ENCODE measurements around the gene IQGAP2.
"Not testable (repeated sequence)": the region's sequence is repeated elsewhere in the genome, so short reads cannot be mapped to it uniquely, and the experiment has no call there.

Gene IQGAP2

GRCh38 chr5:76672242-76672641, 269.2 kb downstream of the IQGAP2 start:
- DNase-seq, result no peak

- no peak for DNase-seq
Measured at GRCh38 chr5:76673125-76673524, 270.0 kb downstream of the IQGAP2 start.

GRCh38 chr5:76674330-76675066, 271.4 kb downstream of the IQGAP2 start:
- DNase-seq, result no peak

- DNase-seq, result no peak
Measured at GRCh38 chr5:76675364-76675763, 272.3 kb downstream of the IQGAP2 start.

- no peak for DNase-seq
Measured at GRCh38 chr5:76677849-76678472, 274.9 kb downstream of the IQGAP2 start.

GRCh38 chr5:76679231-76679630, 276.1 kb downstream of the IQGAP2 start:
- no peak for DNase-seq

GRCh38 chr5:76680826-76681225, 277.7 kb downstream of the IQGAP2 start:
- not testable (repeated sequence) for DNase-seq

GRCh38 chr5:76681287-76681686, 278.2 kb downstream of the IQGAP2 start:
- no peak for DNase-seq

- no peak for DNase-seq
Measured at GRCh38 chr5:76682387-76682786, 279.3 kb downstream of the IQGAP2 start.

GRCh38 chr5:76683816-76684731, 281.0 kb downstream of the IQGAP2 start:
- no peak for DNase-seq

- no peak for DNase-seq
Measured at GRCh38 chr5:76684756-76685519, 281.9 kb downstream of the IQGAP2 start.

- DNase-seq, result no peak
Measured at GRCh38 chr5:76685704-76686103, 282.6 kb downstream of the IQGAP2 start.

- no peak for DNase-seq
Measured at GRCh38 chr5:76688212-76688611, 285.1 kb downstream of the IQGAP2 start.

GRCh38 chr5:76688836-76689235, 285.8 kb downstream of the IQGAP2 start:
- DNase-seq, result no peak

GRCh38 chr5:76689321-76690036, 286.4 kb downstream of the IQGAP2 start:
- no peak for DNase-seq

- no peak for DNase-seq
Measured at GRCh38 chr5:76690037-76690679, 287.1 kb downstream of the IQGAP2 start.

- DNase-seq, result no peak
Measured at GRCh38 chr5:76690704-76691466, 287.8 kb downstream of the IQGAP2 start.

- no peak for DNase-seq
Measured at GRCh38 chr5:76691467-76692273, 288.6 kb downstream of the IQGAP2 start.

GRCh38 chr5:76692274-76692540, 289.1 kb downstream of the IQGAP2 start:
- DNase-seq, result no peak

GRCh38 chr5:76692651-76693050, 289.6 kb downstream of the IQGAP2 start:
- DNase-seq, result no peak
